ENCODE results near the gene BCL2L15. TPM values are rescaled to one million over a fixed set of nuclear protein-coding genes. Genes with fewer than 3 reads are reported as not detected.
"Not testable (repeated sequence)": the region's sequence is repeated elsewhere in the genome, so short reads cannot be mapped to it uniquely, and the experiment has no call there.

The BCL2L15 gene
- total RNA-seq, 1 donor from 2014 or later = 0.67 TPM

DNA sequence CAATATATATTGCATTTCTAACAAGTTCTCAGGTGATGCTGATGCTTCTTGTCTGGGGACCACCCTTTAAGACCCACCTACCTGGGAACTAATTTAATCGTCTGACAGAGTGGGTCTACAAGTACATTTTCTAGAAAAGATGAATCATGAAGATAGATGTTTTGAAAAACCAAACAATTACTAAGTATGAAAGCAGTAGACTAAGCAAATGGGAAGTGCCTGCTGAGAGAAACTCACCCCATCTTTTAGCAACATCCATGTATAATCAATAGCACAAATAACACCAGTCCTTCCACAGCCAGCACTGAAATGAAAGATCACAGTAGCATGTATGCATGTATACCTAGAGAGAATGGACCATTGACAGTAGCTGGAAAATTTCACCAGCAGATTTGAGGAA lies 33.1 kb downstream of the BCL2L15 start:
- H3K27ac Mint-ChIP-seq = no peak overlapping the region
- no peaks in the 10 kb centered on the region for H3K4me1 Mint-ChIP-seq (ENCODE audit: low read depth)
- no peaks in the 10 kb centered on the region for H3K36me3 Mint-ChIP-seq (ENCODE audit: insufficient read depth)
- H3K9me3 Mint-ChIP-seq (ENCODE audit: low read depth) = no peaks in the 10 kb centered on the region
- no peaks in the 10 kb centered on the region for H3K27me3 Mint-ChIP-seq
- H3K4me3 Mint-ChIP-seq (ENCODE audit: low read depth) = no peak overlapping the region
- TF ChIP-seq, protein P1, sequence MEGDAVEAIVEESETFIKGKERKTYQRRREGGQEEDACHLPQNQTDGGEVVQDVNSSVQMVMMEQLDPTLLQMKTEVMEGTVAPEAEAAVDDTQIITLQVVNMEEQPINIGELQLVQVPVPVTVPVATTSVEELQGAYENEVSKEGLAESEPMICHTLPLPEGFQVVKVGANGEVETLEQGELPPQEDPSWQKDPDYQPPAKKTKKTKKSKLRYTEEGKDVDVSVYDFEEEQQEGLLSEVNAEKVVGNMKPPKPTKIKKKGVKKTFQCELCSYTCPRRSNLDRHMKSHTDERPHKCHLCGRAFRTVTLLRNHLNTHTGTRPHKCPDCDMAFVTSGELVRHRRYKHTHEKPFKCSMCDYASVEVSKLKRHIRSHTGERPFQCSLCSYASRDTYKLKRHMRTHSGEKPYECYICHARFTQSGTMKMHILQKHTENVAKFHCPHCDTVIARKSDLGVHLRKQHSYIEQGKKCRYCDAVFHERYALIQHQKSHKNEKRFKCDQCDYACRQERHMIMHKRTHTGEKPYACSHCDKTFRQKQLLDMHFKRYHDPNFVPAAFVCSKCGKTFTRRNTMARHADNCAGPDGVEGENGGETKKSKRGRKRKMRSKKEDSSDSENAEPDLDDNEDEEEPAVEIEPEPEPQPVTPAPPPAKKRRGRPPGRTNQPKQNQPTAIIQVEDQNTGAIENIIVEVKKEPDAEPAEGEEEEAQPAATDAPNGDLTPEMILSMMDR (IDR thresholded peaks at IDR 0.05; ENCODE audit: unreplicated experiment) = no peak
- no peak for DNase-seq (ENCODE audit: low spot score, unreplicated experiment)

DNA sequence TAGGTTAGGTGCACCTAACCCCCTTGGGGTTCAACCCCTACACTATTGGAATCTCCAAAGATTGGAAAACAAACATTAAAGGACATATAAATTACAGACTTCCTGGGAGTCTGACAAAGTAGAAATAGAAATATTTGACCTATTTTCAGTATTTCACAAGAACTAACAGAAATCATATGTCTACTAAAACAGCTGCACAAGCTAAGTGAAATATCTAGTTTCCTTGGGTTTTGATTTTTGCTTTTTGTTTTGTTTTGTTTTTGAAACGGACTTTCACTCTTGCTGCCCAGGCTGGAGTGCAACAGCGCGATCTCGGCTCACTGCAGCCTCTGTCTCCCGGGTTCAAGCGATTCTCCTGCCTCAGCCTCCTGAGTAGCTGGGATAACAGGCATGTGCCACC lies 34.7 kb downstream of the BCL2L15 start:
- not testable (repeated sequence) for DNase-seq (ENCODE audit: low spot score, unreplicated experiment); H3K36me3 Mint-ChIP-seq (ENCODE audit: insufficient read depth); H3K9me3 Mint-ChIP-seq (ENCODE audit: low read depth); H3K27me3 Mint-ChIP-seq; H3K4me1 Mint-ChIP-seq (ENCODE audit: low read depth); H3K27ac Mint-ChIP-seq; H3K4me3 Mint-ChIP-seq (ENCODE audit: low read depth)

DNA sequence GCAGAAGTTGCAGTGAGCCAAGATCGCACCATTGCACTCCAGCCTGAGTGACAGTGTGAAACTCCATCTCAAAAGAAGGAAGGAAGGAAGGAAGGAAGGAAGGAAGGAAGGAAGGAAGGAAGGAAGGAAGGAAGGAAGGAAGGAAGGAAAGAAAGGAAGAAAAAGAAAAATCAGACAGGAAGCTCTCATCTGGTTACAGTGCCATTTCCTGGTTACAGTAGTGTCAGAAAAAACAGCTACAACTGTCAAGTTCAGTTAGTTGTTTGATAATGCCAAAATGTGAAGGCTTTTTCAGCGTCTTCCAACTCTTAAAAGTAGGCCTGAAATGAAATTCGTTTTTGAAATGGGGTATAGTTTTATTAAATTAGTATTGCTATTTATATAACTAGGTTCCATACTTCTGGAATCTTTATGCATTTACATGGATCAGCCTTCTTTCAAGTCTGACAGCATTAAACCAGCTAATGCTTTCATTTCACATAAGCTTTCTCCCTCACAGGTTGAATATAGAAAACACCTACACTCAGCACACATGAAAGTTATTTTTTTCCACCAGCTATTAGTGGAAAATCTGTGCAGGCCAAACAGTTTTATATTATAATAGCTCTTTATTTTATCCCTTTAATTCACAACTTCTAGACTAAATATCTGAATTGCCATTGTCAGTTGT lies 37.1 kb downstream of the BCL2L15 start:
- Mint-ChIP-seq H3K4me1 (ENCODE audit: low read depth) (no peaks in the 10 kb centered on the region), H3K4me3 (ENCODE audit: low read depth) (no peak overlapping the region)
- TF ChIP-seq, protein P1 (IDR thresholded peaks at IDR 0.05; ENCODE audit: unreplicated experiment) = no peak

DNA sequence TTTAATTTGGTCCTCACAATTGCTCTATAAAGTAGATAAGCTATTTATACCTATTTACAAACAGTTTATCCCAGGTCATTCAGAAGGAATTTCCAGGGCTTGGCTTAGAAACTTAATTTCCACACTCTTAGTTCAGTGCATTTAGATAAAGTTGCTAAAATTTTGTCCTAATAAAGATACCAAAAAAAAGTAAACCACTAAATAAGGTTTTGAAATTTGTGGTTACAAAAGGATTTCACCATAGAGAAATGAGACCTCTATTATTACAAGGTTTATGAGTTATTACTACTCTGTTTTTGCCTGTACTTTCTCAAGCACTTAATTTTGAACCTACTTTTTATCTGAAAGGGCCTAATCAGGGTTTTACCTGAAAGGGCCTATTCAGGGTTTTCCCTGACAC lies 38.3 kb downstream of the BCL2L15 start:
- Mint-ChIP-seq H3K27ac (no peak overlapping the region), H3K4me1 (ENCODE audit: low read depth) (no peaks in the 10 kb centered on the region), H3K27me3 (no peaks in the 10 kb centered on the region), H3K36me3 (ENCODE audit: insufficient read depth) (no peaks in the 10 kb centered on the region), H3K4me3 (ENCODE audit: low read depth) (no peak overlapping the region), H3K9me3 (ENCODE audit: low read depth) (peaks cover 17% of the 10 kb centered on the region)
- DNase-seq (ENCODE audit: low spot score, unreplicated experiment) = no peak
- TF ChIP-seq, protein P1 (IDR thresholded peaks at IDR 0.05; ENCODE audit: unreplicated experiment) = no peak

More for the DNA sequence above, 37.1 kb downstream of the BCL2L15 start:
- DNase-seq (ENCODE audit: low spot score, unreplicated experiment) = no peak
- Mint-ChIP-seq H3K27ac (peak overlapping the region; percentile 74), H3K27me3 (no peaks in the 10 kb centered on the region), H3K36me3 (ENCODE audit: insufficient read depth) (no peaks in the 10 kb centered on the region), H3K9me3 (ENCODE audit: low read depth) (peaks cover 17% of the 10 kb centered on the region)

DNA sequence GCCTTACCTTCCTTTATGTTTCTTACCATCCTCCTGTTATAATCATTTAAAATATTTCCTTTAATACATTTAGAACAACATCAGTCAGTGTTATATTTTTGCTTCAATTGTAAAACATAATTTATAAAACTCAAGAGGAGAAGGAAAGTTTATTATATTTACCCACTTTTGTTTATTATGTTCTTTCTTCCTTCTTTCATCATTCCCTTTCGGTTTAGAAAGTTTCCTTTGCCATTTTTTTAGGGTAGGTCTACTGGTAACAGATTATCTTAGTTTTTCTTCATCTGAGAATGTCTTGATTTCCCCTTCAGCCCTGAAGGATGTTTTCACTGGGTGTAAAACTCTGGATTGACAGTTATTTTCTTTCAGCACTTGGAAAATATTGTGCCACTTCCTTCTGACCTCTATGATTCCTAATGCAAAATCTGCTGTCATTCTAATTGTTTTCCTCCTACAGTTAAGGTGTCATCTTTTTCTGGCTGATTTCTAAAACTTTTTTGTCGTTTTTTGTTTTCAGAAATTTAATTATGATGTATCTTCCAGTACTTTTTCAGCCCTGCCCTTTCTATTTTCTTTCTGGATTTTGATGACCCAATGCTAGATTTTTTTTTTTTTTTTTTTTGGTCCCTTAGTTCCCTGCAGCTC lies 40.9 kb downstream of the BCL2L15 start:
- DNase-seq (ENCODE audit: low spot score, unreplicated experiment) = no peak
- Mint-ChIP-seq H3K4me1 (ENCODE audit: low read depth) (no peaks in the 10 kb centered on the region), H3K9me3 (ENCODE audit: low read depth) (peaks cover 17% of the 10 kb centered on the region), H3K27ac (no peak overlapping the region), H3K4me3 (ENCODE audit: low read depth) (no peak overlapping the region), H3K27me3 (no peaks in the 10 kb centered on the region), H3K36me3 (ENCODE audit: insufficient read depth) (no peaks in the 10 kb centered on the region)
- TF ChIP-seq, protein P1 (IDR thresholded peaks at IDR 0.05; ENCODE audit: unreplicated experiment) = no peak

DNA sequence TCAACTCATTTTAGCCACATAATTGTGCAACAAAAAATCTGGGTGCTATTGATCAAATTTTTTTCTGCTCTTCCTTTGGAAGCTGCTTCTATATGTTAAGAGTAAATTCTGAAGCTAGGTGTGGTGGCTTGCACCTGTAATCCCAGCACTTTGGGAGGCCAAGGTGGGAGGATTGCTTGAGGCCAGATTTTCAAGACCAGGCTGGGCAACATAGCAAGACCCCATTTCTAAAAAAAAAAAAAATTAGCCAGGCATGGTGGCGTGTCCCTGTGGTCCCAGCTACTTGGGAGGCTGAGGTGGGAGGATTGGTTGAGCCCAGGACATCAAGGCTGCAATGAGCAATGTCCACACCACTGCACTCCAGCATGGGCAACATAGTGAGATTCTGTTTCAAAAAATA lies 50.8 kb downstream of the BCL2L15 start:
- TF ChIP-seq, protein P1 (IDR thresholded peaks at IDR 0.05; ENCODE audit: unreplicated experiment) = no peak
- Mint-ChIP-seq H3K27ac (no peak overlapping the region), H3K9me3 (ENCODE audit: low read depth) (peaks cover 4% of the 10 kb centered on the region), H3K36me3 (ENCODE audit: insufficient read depth) (no peaks in the 10 kb centered on the region), H3K27me3 (peaks cover 5% of the 10 kb centered on the region), H3K4me3 (ENCODE audit: low read depth) (no peak overlapping the region), H3K4me1 (ENCODE audit: low read depth) (no peaks in the 10 kb centered on the region)
- DNase-seq (ENCODE audit: low spot score, unreplicated experiment) = no peak

All from progenitor cell of endocrine pancreas (in vitro differentiated cells).